Cardiac muscle cell (in vitro differentiated cells and primary cell): ENCODE measurements around the gene RAB38. TPM values are rescaled to one million over a fixed set of nuclear protein-coding genes. Genes with fewer than 3 reads are reported as not detected.

Source experiments
- DNase-seq, 2 donors: peaks; one replicate each; pipeline versions ENCODE4 v3.0.0 to v3.0.0-alpha.2; 2010 to 2017; ENCODE audit warnings: low read depth in 1 of 2, low spot score in 1 of 2
- H3K27ac ChIP-seq: fragments of 200-600 bp; sonication (generic); 2 replicates; pipeline ENCODE4 v1.5.1; 2016
- H3K27me3 ChIP-seq: fragments of 200-600 bp; sonication (generic); 2 replicates; pipeline ENCODE4 v1.6.0; 2016; ENCODE audit warnings: control low read depth
- H3K36me3 ChIP-seq: fragments of 200-600 bp; sonication (generic); 2 replicates; pipeline ENCODE4 v1.5.1; 2016; ENCODE audit warnings: control low read depth
- H3K4me1 ChIP-seq: fragments of 200-600 bp; sonication (generic); 2 replicates; pipeline ENCODE4 v1.8.1; 2017; ENCODE audit warnings: low read depth, mild to moderate bottlenecking, mixed run types
- H3K4me3 ChIP-seq: fragments of 200-600 bp; sonication (generic); 2 replicates; pipeline ENCODE4 v1.5.1; 2016; ENCODE audit warnings: mild to moderate bottlenecking
- H3K9me3 ChIP-seq: fragments of 200-600 bp; sonication (generic); 2 replicates; pipeline ENCODE4 v1.5.1; 2017; ENCODE audit warnings: low read depth, mild to moderate bottlenecking, control low read depth
- polyA plus RNA-seq: library from polyadenylated mRNA; unstranded; fragments of >200 nt; fragmentation: Nextera tagmentation; extraction: Ambion mirVana; gene quantifications from 2 replicates; pipeline ENCODE4 v1.2.1, GENCODE V29; 2016
- total RNA-seq: library from RNA; depleted of rRNA; stranded (reverse); fragments of >200 nt; gene quantifications from 2 replicates; pipeline ENCODE4 v1.2.3, GENCODE V29; 2016
- TF ChIP-seq, protein P1 (sequence below): IDR thresholded peaks from 2 replicates; pipeline ENCODE4 v1.5.1; 2012; ENCODE audit warnings: low read depth, mild to moderate bottlenecking, low read length

The RAB38 gene
- total and polyA plus RNA-seq, 2 experiments from 2014 or later = 7.7 to 12.0 TPM

DNA sequence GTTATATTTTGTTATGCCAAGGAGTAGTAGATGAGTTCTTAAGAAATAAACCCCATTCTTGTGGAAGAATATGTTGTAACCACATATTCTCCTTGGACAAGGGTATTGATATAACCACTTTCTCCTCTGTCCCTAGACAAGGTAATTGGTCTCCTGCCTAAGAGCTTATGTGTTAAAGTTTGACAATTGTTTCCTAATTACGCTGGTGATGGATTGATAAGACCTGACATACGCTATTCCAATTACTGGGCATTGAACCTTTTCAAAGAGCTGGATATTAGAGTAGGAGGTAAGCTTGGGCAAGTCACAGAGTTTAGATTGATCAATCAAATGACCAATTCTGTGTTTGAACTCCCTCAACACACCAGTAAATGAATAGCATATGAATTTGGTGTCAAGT lies 88.9 kb downstream of the RAB38 start:
- Histone ChIP-seq H3K36me3 (no peaks in the 10 kb centered on the region), H3K27ac (no peak overlapping the region), H3K27me3 (no peaks in the 10 kb centered on the region), H3K9me3 (no peaks in the 10 kb centered on the region), H3K4me1 (no peaks in the 10 kb centered on the region), H3K4me3 (no peak overlapping the region)
- TF ChIP-seq, protein P1, sequence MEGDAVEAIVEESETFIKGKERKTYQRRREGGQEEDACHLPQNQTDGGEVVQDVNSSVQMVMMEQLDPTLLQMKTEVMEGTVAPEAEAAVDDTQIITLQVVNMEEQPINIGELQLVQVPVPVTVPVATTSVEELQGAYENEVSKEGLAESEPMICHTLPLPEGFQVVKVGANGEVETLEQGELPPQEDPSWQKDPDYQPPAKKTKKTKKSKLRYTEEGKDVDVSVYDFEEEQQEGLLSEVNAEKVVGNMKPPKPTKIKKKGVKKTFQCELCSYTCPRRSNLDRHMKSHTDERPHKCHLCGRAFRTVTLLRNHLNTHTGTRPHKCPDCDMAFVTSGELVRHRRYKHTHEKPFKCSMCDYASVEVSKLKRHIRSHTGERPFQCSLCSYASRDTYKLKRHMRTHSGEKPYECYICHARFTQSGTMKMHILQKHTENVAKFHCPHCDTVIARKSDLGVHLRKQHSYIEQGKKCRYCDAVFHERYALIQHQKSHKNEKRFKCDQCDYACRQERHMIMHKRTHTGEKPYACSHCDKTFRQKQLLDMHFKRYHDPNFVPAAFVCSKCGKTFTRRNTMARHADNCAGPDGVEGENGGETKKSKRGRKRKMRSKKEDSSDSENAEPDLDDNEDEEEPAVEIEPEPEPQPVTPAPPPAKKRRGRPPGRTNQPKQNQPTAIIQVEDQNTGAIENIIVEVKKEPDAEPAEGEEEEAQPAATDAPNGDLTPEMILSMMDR = no peak
- DNase-seq = no peak

DNA sequence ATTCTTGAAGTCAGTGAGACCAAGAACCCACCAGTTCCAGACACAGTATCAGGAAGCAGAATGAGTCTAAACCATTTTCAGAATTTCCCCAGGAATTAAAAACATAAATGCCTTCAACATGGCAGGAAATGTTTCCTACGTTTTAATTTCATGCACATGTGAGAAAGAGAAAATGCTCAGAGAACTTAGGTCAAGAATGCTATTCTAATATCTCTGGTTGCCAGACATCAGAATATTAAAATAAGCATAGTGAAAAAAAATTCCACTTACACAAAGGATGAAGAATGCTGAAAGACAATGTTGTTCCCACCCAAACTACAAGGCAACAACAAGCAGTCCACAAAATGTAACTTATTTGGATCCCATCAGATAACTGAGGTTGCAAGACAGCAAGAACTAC lies 104.8 kb downstream of the RAB38 start:
- Histone ChIP-seq H3K27ac (no peak overlapping the region), H3K4me1 (no peaks in the 10 kb centered on the region), H3K9me3 (no peaks in the 10 kb centered on the region), H3K27me3 (no peaks in the 10 kb centered on the region), H3K36me3 (no peaks in the 10 kb centered on the region), H3K4me3 (no peak overlapping the region)
- TF ChIP-seq, protein P1 = no peak
- no peak for DNase-seq

DNA sequence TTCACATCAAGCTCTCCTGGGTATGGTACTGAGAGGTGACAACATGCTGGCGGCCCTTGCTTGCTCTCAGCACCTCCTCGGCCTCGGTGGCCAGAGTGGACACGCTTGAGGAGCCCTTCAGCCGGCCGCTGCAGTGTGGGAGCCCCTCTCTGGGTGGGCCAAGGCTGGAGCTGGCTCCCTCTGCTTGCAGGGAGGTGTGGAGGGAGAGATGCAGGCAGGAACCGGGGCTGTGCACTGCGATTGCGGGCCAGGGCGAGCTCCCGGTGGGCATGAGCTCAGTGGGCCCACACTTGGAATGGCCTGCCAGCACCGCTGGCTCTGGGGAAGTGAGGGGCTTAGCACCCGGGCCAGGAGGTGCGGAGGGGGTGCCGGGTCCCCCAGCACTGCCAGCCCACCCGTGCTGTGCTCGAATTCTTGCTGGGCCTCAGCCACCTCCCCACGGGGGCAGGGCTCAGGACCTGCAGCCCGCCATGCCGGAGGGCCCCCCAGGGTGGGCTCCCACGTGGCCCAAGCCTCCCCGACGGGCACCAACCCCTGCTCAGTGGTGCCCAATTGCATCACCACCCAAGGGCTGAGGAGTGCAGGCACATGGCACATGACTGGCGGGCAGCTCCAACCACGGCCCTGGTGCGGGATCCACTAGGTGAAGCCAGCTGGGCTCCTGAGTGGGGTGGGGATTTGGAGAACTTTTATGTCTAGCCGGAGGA lies 106.2 kb downstream of the RAB38 start:
- Histone ChIP-seq H3K36me3 (no peaks in the 10 kb centered on the region), H3K27ac (no peak overlapping the region), H3K9me3 (no peaks in the 10 kb centered on the region), H3K4me1 (no peaks in the 10 kb centered on the region), H3K27me3 (no peaks in the 10 kb centered on the region), H3K4me3 (no peak overlapping the region)
- TF ChIP-seq, protein P1 = no peak
- DNase-seq = no peak

DNA sequence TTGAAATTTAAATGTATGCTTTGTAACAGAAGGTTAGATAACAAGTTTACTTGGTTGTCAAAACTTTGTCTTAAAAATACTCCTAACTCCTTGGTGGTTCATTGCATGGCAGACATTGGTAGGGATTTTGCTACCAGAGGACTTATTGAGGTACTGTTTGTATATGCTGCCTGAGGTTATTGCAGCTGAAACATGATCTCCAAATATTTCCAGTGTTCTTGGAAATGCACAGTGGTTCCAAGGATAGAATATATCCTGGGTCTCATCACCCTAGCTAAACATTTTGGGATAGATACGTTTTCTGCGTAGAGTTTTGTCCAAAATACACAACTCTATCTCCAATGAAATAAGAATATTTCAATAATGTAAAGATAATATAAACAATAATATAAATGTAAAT lies 109.2 kb downstream of the RAB38 start:
- Histone ChIP-seq H3K27me3 (no peaks in the 10 kb centered on the region), H3K4me3 (no peak overlapping the region), H3K27ac (no peak overlapping the region), H3K36me3 (no peaks in the 10 kb centered on the region), H3K9me3 (no peaks in the 10 kb centered on the region), H3K4me1 (no peaks in the 10 kb centered on the region)
- TF ChIP-seq, protein P1 = no peak
- no peak for DNase-seq

DNA sequence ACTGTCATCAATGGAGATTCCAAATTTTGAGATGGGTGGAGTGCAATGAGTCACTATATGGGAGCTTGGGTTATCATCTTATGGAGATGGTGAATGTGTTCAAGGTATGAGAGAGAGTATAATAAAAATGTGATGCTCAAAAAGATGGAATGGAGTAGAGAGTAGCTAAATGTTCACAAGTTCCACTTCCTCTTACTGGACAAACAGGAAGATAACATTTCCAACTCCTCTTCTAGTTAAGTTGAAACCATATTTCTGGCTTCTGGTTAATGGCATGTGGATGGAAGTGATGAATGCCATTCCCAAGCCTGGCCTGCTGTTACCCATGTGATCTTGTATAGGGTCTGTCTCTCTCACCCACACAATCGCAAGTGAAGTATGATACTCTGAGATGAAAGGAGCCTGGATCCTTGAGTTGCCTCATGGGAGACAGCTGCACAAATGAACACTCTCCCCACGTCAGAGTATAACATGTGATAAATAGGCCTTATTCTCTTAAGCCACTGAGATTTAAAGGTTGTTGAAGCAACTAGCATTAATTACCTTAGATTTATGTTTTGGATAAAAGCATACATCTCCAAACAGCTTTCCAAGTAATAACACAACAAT lies 111.0 kb downstream of the RAB38 start:
- Histone ChIP-seq H3K27me3 (no peaks in the 10 kb centered on the region), H3K4me3 (no peak overlapping the region), H3K9me3 (no peaks in the 10 kb centered on the region), H3K4me1 (no peaks in the 10 kb centered on the region), H3K27ac (no peak overlapping the region), H3K36me3 (no peaks in the 10 kb centered on the region)
- TF ChIP-seq, protein P1 = no peak
- DNase-seq = no peak

Other genes with a start within 250 kb of the RAB38 start
- 109 and 120 TPM in 2 replicates for gene CTSC, start 162.3 kb upstream of the RAB38 start, total RNA-seq
- 119 and 145 TPM in 2 replicates for gene CTSC, start 162.3 kb upstream of the RAB38 start, polyA plus RNA-seq